Measurements from ENCODE around the gene P3H3. TPM values are rescaled to one million over a fixed set of nuclear protein-coding genes. Genes with fewer than 3 reads are reported as not detected.

P3H3 gene
- total and polyA plus RNA-seq, 9 of the 15 experiments (the other 6 are each of a cell fraction or from before 2014, with no cell fraction given): 0.03 to 15.0 (median 4.8) TPM

- no peak for TF ChIP-seq SREBF1 (IDR thresholded peaks at IDR 0.05; ENCODE audit: borderline replicate concordance, low read depth, low read length)
- no peak for TF ChIP-seq PHTF2 (CRISPR knock-in tag; IDR thresholded peaks at IDR 0.05)
- no peak for TF ChIP-seq CHD4 (IDR thresholded peaks at IDR 0.05; ENCODE audit: insufficient read depth, insufficient replicate concordance, low read depth, low read length, poor library complexity, severe bottlenecking)
- no peak for TF ChIP-seq CBX3 (IDR thresholded peaks at IDR 0.05; ENCODE audit: borderline replicate concordance in 1 of 2, low read length in 2 of 2)
- no peak for TF ChIP-seq C11orf30 (IDR thresholded peaks at IDR 0.05; ENCODE audit: low read depth)
- TF ChIP-seq, protein P1, sequence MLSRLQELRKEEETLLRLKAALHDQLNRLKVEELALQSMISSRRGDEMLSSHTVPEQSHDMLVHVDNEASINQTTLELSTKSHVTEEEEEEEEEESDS (CRISPR knock-in tag; IDR thresholded peaks at IDR 0.05): no peak
- no peak for TF ChIP-seq ZNF583 (CRISPR knock-in tag; IDR thresholded peaks at IDR 0.05)
- TF ChIP-seq RHOXF2B (CRISPR knock-in tag; conservative IDR thresholded peaks at IDR 0.05): no peak
- TF ChIP-seq SOX6 (IDR thresholded peaks at IDR 0.05): peak; percentile 50; the same call in 1 of the 2 replicates
- TF ChIP-seq, protein P2, sequence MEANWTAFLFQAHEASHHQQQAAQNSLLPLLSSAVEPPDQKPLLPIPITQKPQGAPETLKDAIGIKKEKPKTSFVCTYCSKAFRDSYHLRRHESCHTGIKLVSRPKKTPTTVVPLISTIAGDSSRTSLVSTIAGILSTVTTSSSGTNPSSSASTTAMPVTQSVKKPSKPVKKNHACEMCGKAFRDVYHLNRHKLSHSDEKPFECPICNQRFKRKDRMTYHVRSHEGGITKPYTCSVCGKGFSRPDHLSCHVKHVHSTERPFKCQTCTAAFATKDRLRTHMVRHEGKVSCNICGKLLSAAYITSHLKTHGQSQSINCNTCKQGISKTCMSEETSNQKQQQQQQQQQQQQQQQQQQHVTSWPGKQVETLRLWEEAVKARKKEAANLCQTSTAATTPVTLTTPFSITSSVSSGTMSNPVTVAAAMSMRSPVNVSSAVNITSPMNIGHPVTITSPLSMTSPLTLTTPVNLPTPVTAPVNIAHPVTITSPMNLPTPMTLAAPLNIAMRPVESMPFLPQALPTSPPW (CRISPR knock-in tag; IDR thresholded peaks at IDR 0.05): peak; percentile 72; the same call in 1 of the 2 replicates
- TF ChIP-seq, protein P3, sequence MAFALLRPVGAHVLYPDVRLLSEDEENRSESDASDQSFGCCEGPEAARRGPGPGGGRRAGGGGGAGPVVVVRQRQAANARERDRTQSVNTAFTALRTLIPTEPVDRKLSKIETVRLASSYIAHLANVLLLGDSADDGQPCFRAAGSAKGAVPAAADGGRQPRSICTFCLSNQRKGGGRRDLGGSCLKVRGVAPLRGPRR (CRISPR knock-in tag; IDR thresholded peaks at IDR 0.05): no peak
- no peak for TF ChIP-seq ZNF609 (CRISPR knock-in tag; IDR thresholded peaks at IDR 0.05; ENCODE audit: borderline replicate concordance)
- no peak for TF ChIP-seq RUNX1 (IDR thresholded peaks at IDR 0.05; ENCODE audit: low read depth)
- no peak for TF ChIP-seq ZNF76 (CRISPR knock-in tag; IDR thresholded peaks at IDR 0.05; ENCODE audit: borderline replicate concordance)
- TF ChIP-seq GABPA (tag; conservative IDR thresholded peaks at IDR 0.05; ENCODE audit: low read depth): no peak
- TF ChIP-seq ZFP1 (CRISPR knock-in tag; IDR thresholded peaks at IDR 0.05): no peak
- no peak for TF ChIP-seq KAT7 (CRISPR knock-in tag; IDR thresholded peaks at IDR 0.05; ENCODE audit: borderline replicate concordance)
- no peak for TF ChIP-seq U2AF2 (optimal IDR thresholded peaks at IDR 0.05; ENCODE audit: low read depth, low read length)
- no peak for TF ChIP-seq PURB (CRISPR knock-in tag; IDR thresholded peaks at IDR 0.05; ENCODE audit: low read depth)
- no peak for TF ChIP-seq ZNF589 (CRISPR knock-in tag; IDR thresholded peaks at IDR 0.05; ENCODE audit: low read depth)
- peak; percentile 82 for TF ChIP-seq CXXC5 (CRISPR knock-in tag; IDR thresholded peaks at IDR 0.05)
Observed at GRCh38 chr12:6778574-6779550, 49.3 kb upstream of the P3H3 start (continued).

Measured in K562 (cell line).